Neural progenitor cell (in vitro differentiated cells): ENCODE measurements around the gene PDE5A. TPM values are rescaled to one million over a fixed set of nuclear protein-coding genes. Genes with fewer than 3 reads are reported as not detected.

ENCODE experiments used
- DNase-seq: peaks from one replicate; pipeline ENCODE4 v3.0.0-alpha.2; 2016; ENCODE audit warnings: low spot score
- H2AFZ ChIP-seq: fragments of 200-600 bp; sonication (generic); replicated peaks from 2 replicates; pipeline ENCODE4 v1.6.1; 2016; ENCODE audit warnings: antibody characterized with exemption
- H3F3A ChIP-seq: fragments of 200-600 bp; sonication (generic); 2 replicates; pipeline ENCODE4 v1.6.1; 2016; ENCODE audit warnings: antibody characterized with exemption, low read depth
- H3K27ac ChIP-seq: fragments of 200-600 bp; sonication (generic); 2 replicates; pipeline ENCODE4 v1.5.1; 2016; ENCODE audit warnings: mild to moderate bottlenecking
- H3K27me3 ChIP-seq: fragments of 200-600 bp; sonication (generic); 2 replicates; pipeline ENCODE4 v1.6.1; 2016; ENCODE audit warnings: mild to moderate bottlenecking, moderate library complexity
- H3K36me3 ChIP-seq: fragments of 200-600 bp; sonication (generic); 2 replicates; pipeline ENCODE4 v1.5.1; 2016
- H3K4me1 ChIP-seq: fragments of 200-600 bp; sonication (generic); 2 replicates; pipeline ENCODE4 v1.6.1; 2016; ENCODE audit warnings: mixed run types
- H3K4me2 ChIP-seq: fragments of 200-600 bp; sonication (generic); 2 replicates; pipeline ENCODE4 v1.6.1; 2016
- H3K4me3 ChIP-seq: fragments of 200-600 bp; sonication (generic); 2 replicates; pipeline ENCODE4 v1.5.1; 2016
- H3K79me2 ChIP-seq: fragments of 200-600 bp; sonication (generic); 2 replicates; pipeline ENCODE4 v1.6.1; 2016; ENCODE audit warnings: low read depth
- H3K9ac ChIP-seq: fragments of 200-600 bp; sonication (generic); 2 replicates; pipeline ENCODE4 v1.6.1; 2016
- H3K9me3 ChIP-seq: fragments of 200-600 bp; sonication (generic); 2 replicates; pipeline ENCODE4 v1.5.1; 2016; ENCODE audit warnings: low read depth
- H4K20me1 ChIP-seq: fragments of 200-600 bp; sonication (generic); 2 replicates; pipeline ENCODE4 v1.6.1; 2016; ENCODE audit warnings: low read depth
- H3K27ac Mint-ChIP-seq: 3 replicates; pipeline ENCODE4 v1.8.0; 2021; ENCODE audit warnings: mixed read lengths
- H3K27me3 Mint-ChIP-seq: 2 replicates; pipeline ENCODE4 v1.8.0; 2022; ENCODE audit warnings: low read depth, mild to moderate bottlenecking, inconsistent platforms, moderate library complexity, mixed read lengths; ENCODE audit not compliant: insufficient read depth
- H3K36me3 Mint-ChIP-seq: 3 replicates; pipeline ENCODE4 v1.8.0; 2021; ENCODE audit warnings: mixed read lengths
- H3K4me1 Mint-ChIP-seq: 3 replicates; pipeline ENCODE4 v1.8.0; 2021; ENCODE audit warnings: mixed read lengths
- H3K4me3 Mint-ChIP-seq: 3 replicates; pipeline ENCODE4 v1.8.0; 2021; ENCODE audit warnings: mild to moderate bottlenecking, moderate library complexity, mixed read lengths
- H3K9me3 Mint-ChIP-seq: 3 replicates; pipeline ENCODE4 v1.8.0; 2020; ENCODE audit warnings: mixed read lengths
- EZH2 ChIP-seq: fragments of 200-600 bp; sonication (generic); IDR thresholded peaks from 2 replicates; pipeline ENCODE4 v1.6.1; 2017; ENCODE audit warnings: antibody characterized with exemption, mild to moderate bottlenecking, moderate library complexity
- EZH2phosphoT487 ChIP-seq: fragments of 200-600 bp; sonication (generic); IDR thresholded peaks from 2 replicates; pipeline ENCODE4 v1.6.1; 2017; ENCODE audit warnings: antibody characterized with exemption
- total RNA-seq: library from RNA; depleted of rRNA; stranded (reverse); fragments of >200 nt; gene quantifications from 2 replicates; pipeline ENCODE4 v1.2.3, GENCODE V29; 2015; ENCODE audit warnings: low replicate concordance
- TF ChIP-seq, protein P1 (sequence below): fragments of 200-600 bp; sonication (generic); IDR thresholded peaks from 2 replicates; pipeline ENCODE4 v1.5.1; 2017; ENCODE audit warnings: antibody characterized with exemption, mild to moderate bottlenecking

PDE5A gene
- total RNA-seq, 1 donor from 2014 or later = 32.4 TPM

DNA sequence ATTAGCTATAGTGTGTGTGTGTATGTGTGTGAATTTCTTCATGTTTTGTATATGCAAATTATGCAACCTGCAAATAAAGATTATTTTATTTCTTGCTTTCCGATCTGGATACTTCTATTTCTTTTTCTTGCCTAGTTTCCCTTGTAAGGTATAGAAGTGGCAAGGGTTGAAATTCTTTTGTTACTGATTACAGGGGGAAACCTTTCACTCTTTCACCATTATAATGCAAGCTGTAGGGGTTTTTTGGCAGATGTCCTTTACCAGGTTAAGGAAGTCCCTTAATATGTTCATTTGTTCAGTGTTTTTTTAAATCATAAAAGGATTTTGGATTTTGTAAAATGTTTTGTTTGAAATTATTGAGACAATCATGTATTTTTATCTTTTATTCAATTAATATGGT lies 44.3 kb upstream of the PDE5A start:
- H3K9me3 ChIP-seq = no peaks in the 10 kb centered on the region
- H3K4me3 ChIP-seq = no peak overlapping the region
- H2AFZ ChIP-seq = no peak overlapping the region
- H4K20me1 ChIP-seq = no peaks in the 10 kb centered on the region
- no peaks in the 10 kb centered on the region for H3K79me2 ChIP-seq
- H3K27me3 ChIP-seq = no peaks in the 10 kb centered on the region
- DNase-seq = no peak
- TF ChIP-seq EZH2phosphoT487 (no peak), EZH2 (no peak)
- TF ChIP-seq, protein P1, sequence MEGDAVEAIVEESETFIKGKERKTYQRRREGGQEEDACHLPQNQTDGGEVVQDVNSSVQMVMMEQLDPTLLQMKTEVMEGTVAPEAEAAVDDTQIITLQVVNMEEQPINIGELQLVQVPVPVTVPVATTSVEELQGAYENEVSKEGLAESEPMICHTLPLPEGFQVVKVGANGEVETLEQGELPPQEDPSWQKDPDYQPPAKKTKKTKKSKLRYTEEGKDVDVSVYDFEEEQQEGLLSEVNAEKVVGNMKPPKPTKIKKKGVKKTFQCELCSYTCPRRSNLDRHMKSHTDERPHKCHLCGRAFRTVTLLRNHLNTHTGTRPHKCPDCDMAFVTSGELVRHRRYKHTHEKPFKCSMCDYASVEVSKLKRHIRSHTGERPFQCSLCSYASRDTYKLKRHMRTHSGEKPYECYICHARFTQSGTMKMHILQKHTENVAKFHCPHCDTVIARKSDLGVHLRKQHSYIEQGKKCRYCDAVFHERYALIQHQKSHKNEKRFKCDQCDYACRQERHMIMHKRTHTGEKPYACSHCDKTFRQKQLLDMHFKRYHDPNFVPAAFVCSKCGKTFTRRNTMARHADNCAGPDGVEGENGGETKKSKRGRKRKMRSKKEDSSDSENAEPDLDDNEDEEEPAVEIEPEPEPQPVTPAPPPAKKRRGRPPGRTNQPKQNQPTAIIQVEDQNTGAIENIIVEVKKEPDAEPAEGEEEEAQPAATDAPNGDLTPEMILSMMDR = no peak
- Mint-ChIP-seq H3K4me3 (no peak overlapping the region), H3K27ac (no peak overlapping the region), H3K36me3 (no peaks in the 10 kb centered on the region), H3K27me3 (no peaks in the 10 kb centered on the region), H3K4me1 (no peaks in the 10 kb centered on the region), H3K9me3 (no peaks in the 10 kb centered on the region)
- H3K9ac ChIP-seq = no peak overlapping the region
- no peaks in the 10 kb centered on the region for H3F3A ChIP-seq
- H3K4me2 ChIP-seq = no peak overlapping the region
- H3K27ac ChIP-seq = no peak overlapping the region
- H3K36me3 ChIP-seq = no peaks in the 10 kb centered on the region
- peaks cover 7% of the 10 kb centered on the region for H3K4me1 ChIP-seq

DNA sequence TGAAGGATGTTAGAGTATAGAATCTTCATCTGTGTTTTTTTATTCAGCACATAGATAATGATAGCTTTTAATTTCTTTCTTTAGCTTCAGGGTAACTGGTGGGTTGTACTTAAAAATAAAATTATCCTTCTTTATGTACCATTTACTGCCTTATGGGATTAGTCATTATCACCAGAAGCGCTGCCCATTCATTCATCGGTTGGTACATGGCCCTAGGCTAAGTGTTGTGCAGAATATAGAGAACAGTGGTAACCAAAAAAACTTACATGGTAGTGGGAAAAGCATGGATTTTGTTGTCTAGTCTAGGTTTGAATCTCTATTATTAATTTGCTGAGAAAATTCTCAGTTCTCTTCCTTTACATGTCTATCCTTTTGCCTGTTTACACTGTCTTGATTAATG lies 43.5 kb upstream of the PDE5A start:
- H3K79me2 ChIP-seq = no peaks in the 10 kb centered on the region
- peaks cover 2% of the 10 kb centered on the region for H3F3A ChIP-seq
- no peak overlapping the region for H3K4me3 Mint-ChIP-seq
- H3K9me3 ChIP-seq = no peaks in the 10 kb centered on the region
- no peaks in the 10 kb centered on the region for H3K27me3 ChIP-seq
- no peaks in the 10 kb centered on the region for H3K9me3 Mint-ChIP-seq
- H3K9ac ChIP-seq = no peak overlapping the region
- H3K27ac Mint-ChIP-seq = no peak overlapping the region
- no peak overlapping the region for H3K27ac ChIP-seq
- H3K4me1 Mint-ChIP-seq = no peaks in the 10 kb centered on the region
- no peak overlapping the region for H3K4me3 ChIP-seq
- peaks cover 15% of the 10 kb centered on the region for H3K4me1 ChIP-seq
- no peaks in the 10 kb centered on the region for H3K27me3 Mint-ChIP-seq
- H3K36me3 Mint-ChIP-seq = no peaks in the 10 kb centered on the region
- no peak for DNase-seq
- no peak for TF ChIP-seq EZH2phosphoT487
- no peak for TF ChIP-seq EZH2
- TF ChIP-seq, protein P1 = no peak
- no peak overlapping the region for H3K4me2 ChIP-seq
- H3K36me3 ChIP-seq = no peaks in the 10 kb centered on the region
- no peaks in the 10 kb centered on the region for H4K20me1 ChIP-seq
- H2AFZ ChIP-seq = no peak overlapping the region

DNA sequence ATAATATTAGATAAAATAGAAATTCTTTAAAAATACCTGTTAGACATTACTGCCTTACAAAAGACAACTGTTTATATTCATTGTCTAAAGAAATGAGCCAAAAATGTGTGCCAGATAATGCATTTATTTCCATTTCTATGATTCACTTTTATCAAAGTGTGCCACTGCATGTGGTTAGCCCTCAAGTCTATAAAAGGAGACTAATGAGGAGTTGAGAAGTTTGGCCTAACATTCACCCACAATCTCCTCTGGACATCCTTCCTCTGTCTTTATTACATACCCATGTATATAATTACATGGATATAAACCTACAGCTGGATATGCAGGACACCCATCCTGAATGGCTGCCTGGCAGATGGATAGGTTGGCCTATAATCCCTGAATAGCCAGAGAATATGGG lies 42.6 kb upstream of the PDE5A start:
- Histone ChIP-seq H2AFZ (no peak overlapping the region), H3F3A (peaks cover 9% of the 10 kb centered on the region), H3K9me3 (no peaks in the 10 kb centered on the region), H3K27ac (no peak overlapping the region), H3K79me2 (no peaks in the 10 kb centered on the region), H3K9ac (no peak overlapping the region), H3K4me2 (no peak overlapping the region), H4K20me1 (no peaks in the 10 kb centered on the region), H3K4me1 (peaks cover 24% of the 10 kb centered on the region), H3K4me3 (no peak overlapping the region), H3K27me3 (no peaks in the 10 kb centered on the region), H3K36me3 (no peaks in the 10 kb centered on the region)
- no peak for TF ChIP-seq EZH2
- TF ChIP-seq, protein P1 = no peak
- no peak for TF ChIP-seq EZH2phosphoT487
- H3K4me1 Mint-ChIP-seq = peaks cover 6% of the 10 kb centered on the region
- H3K9me3 Mint-ChIP-seq = no peaks in the 10 kb centered on the region
- no peak overlapping the region for H3K27ac Mint-ChIP-seq
- H3K27me3 Mint-ChIP-seq = no peaks in the 10 kb centered on the region
- no peak for DNase-seq
- no peaks in the 10 kb centered on the region for H3K36me3 Mint-ChIP-seq
- H3K4me3 Mint-ChIP-seq = no peak overlapping the region
